Stomach (tissue), 4 donors: ENCODE data around the gene GUSB.

Experiments
- POLR2A ChIP-seq, 4 donors: fragments of 450-650 bp; IDR thresholded peaks; one replicate each; pipeline ENCODE4 v1.6.1; 2016; ENCODE audit warnings: antibody characterized with exemption in 4 of 4, control low read depth in 2 of 4, mild to moderate bottlenecking in 1 of 4, moderate library complexity in 1 of 4
- TF ChIP-seq, protein P1 (sequence below), 7 experiments: fragments of 450-650 bp in 4 of 7; fragments of 200-600 bp in 3 of 7; sonication (generic) in 3 of 7; IDR thresholded peaks; one replicate each; pipeline ENCODE4 v1.5.1; 2016 to 2019; ENCODE audit warnings: antibody characterized with exemption in 7 of 7, control low read depth in 2 of 7, mild to moderate bottlenecking in 1 of 7

DNA sequence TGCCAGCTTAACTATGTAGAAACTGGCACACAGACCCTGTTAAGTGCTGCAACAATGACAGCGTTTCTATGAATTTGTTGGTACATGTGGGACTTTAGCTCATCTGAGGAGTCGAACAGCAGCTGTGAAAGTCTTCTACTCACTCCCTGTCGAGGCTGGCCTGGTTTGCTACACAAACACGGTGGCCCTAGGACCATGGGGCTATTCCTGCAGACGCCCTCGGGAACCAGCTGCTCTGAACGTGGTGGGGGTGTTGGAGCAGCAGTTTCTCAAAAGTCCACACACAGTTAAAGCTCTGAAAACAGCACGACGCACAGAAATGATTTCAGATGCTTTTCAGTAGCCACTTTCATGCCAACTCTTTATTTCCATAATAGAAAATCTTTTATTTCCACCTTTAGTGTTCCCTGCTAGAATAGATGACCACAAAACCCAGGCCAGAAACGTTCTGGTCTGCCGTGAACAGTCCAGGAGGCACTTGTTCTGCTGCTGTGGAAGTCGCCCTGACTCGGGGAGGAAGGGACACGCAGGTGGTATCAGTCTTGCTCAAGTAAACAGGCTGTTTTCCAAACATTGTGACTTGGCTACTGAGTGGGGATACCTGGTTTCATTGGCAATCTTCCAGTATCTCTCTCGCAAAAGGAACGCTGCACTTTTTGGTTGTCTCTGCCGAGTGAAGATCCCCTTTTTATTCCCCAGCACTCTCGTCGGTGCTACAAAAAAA lies 21.5 kb downstream of the GUSB start:
- no peak for TF ChIP-seq POLR2A (IDR thresholded peaks at IDR 0.05)
- TF ChIP-seq, protein P1, sequence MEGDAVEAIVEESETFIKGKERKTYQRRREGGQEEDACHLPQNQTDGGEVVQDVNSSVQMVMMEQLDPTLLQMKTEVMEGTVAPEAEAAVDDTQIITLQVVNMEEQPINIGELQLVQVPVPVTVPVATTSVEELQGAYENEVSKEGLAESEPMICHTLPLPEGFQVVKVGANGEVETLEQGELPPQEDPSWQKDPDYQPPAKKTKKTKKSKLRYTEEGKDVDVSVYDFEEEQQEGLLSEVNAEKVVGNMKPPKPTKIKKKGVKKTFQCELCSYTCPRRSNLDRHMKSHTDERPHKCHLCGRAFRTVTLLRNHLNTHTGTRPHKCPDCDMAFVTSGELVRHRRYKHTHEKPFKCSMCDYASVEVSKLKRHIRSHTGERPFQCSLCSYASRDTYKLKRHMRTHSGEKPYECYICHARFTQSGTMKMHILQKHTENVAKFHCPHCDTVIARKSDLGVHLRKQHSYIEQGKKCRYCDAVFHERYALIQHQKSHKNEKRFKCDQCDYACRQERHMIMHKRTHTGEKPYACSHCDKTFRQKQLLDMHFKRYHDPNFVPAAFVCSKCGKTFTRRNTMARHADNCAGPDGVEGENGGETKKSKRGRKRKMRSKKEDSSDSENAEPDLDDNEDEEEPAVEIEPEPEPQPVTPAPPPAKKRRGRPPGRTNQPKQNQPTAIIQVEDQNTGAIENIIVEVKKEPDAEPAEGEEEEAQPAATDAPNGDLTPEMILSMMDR (IDR thresholded peaks at IDR 0.05) = no peak
